Psoas muscle (tissue), 8 donors: ENCODE results near the gene PHTF1. TPM values are rescaled to one million over a fixed set of nuclear protein-coding genes. Genes with fewer than 3 reads are reported as not detected.

ENCODE experiments used
- ATAC-seq, 4 donors: fragments of 200-7000 bp; cut with Tn5 transposase; one replicate each; pipeline ENCODE4 v1.9.1; 2020; ENCODE audit warnings: moderate library complexity in 3 of 4, mild to moderate bottlenecking in 2 of 4
- DNase-seq, 2 donors: peaks; one replicate each; pipeline ENCODE4 v3.0.0-alpha.2; 2020
- H3K27ac ChIP-seq: fragments of 200-600 bp; one replicate; pipeline ENCODE4 v1.8.0; 2022
- H3K27me3 ChIP-seq, 3 donors: fragments of 200-600 bp in 1 of 3; one replicate each; pipeline versions ENCODE4 v1.6.1 to v1.8.0; 2013 to 2022; ENCODE audit warnings: low read length in 2 of 3, mild to moderate bottlenecking in 2 of 3, moderate library complexity in 1 of 3; ENCODE audit not compliant: insufficient read depth in 3 of 3
- H3K36me3 ChIP-seq, 2 donors: fragments of 200-600 bp in 1 of 2; one replicate each; pipeline versions ENCODE4 v1.6.1 to v1.8.0; 2013 to 2022; ENCODE audit warnings: low read depth in 1 of 2, mild to moderate bottlenecking in 1 of 2, moderate library complexity in 1 of 2; ENCODE audit not compliant: insufficient read depth in 1 of 2
- H3K4me1 ChIP-seq: fragments of 200-600 bp; one replicate; pipeline ENCODE4 v1.8.0; 2022
- H3K4me3 ChIP-seq: fragments of 200-600 bp; one replicate; pipeline ENCODE4 v1.8.0; 2022; ENCODE audit warnings: mild to moderate bottlenecking
- H3K9me3 ChIP-seq: fragments of 200-600 bp; one replicate; pipeline ENCODE4 v1.8.0; 2022
- CTCF ChIP-seq: fragments of 200-600 bp; IDR thresholded peaks from one replicate; pipeline ENCODE4 v1.8.0; 2022; ENCODE audit warnings: antibody characterized with exemption
- WGBS, 3 donors: extraction: QIAGEN DNeasy Blood & Tissue Kit; methylation state at CpG; one replicate each; pipeline versions ENCODE4 v1.1.6 to v1.1.7; 2013; 5-methylcytosine and 5-hydroxymethylcytosine counted together
- intact Hi-C, 2 donors: fragments of 100-400 bp; cut with DNase I; formaldehyde crosslinking; loops; one replicate each; pipeline versions ENCODE4 v1.11.0 to v1.14.2; 2022
- polyA plus RNA-seq, 3 donors: library from polyadenylated mRNA; stranded (reverse); fragments of 200-250 nt; gene quantifications; one replicate each; pipeline ENCODE4 v1.2.3, GENCODE V29; 2013
- total RNA-seq, 4 donors: library from RNA; stranded (reverse); fragmentation: NEBNext Ultra II Directional in 2 of 4; extraction: Animal tissue kit (Norgen Biotek cat#: 25700) in 2 of 4; gene quantifications; one replicate each; pipeline versions ENCODE4 v1.2.1 to v1.2.4, GENCODE V29; 2021 to 2023
- donor health status: healthy with polysubstance abuse.
- donor health status: DM: no; HTN: no; CAD: no; lungs with moderate emphysema.
- donor health status: Bipolar disorder and iron deficiency.
- donor health status: healthy.
- donor health status: DM: yes; HTN: yes; CAD: no.
- donor health status: DM: no; HTN: no; CAD: no.
- donor health status: DM: no; HTN: no; CAD: no.
- donor health status: DM: yes; HTN: yes; CAD: no.

The PHTF1 gene
- total and polyA plus RNA-seq, 7 donors, result 6.0 to 14.0 (median 9.4) TPM

- Histone ChIP-seq H3K27ac (no peak overlapping the region), H3K4me1 (peaks cover 15% of the 10 kb centered on the region), H3K36me3 (no peaks in the 10 kb centered on the region), H3K4me3 (no peak overlapping the region), H3K9me3 (no peaks in the 10 kb centered on the region), H3K27me3 (no peaks in the 10 kb centered on the region)
- TF ChIP-seq CTCF, result no peak
- intact Hi-C loops, result no loop called here
- DNase-seq, result no peak
- ATAC-seq, result no peak
- 58 to 65% (median 62%) methylated on average over 3 of the region's 3 CpGs for WGBS, 3 donors
Observed at GRCh38 chr1:113660088-113660487, 99.2 kb downstream of the PHTF1 start.

DNA sequence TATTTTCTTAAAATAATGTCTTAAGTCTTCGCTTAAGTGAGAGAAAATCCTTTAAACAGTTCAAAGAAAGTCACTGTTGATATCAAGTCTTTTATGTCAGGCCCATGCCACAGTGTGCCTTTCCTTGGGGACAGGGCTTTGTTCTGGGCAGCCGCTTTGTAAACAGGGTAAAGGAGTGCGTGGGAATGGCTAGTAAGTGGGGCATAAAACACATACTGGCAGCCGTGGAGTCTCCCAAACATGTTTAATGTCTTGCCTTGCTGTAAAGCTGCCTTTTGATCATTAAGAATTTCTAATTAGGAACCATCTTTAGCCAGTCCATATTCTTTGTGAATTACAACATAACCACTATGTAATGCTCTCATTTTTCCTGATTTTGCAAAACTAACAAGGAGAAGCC is 99.7 kb downstream of the PHTF1 start:
- no peak for ATAC-seq
- Histone ChIP-seq H3K27ac (no peak overlapping the region), H3K4me1 (peaks cover 15% of the 10 kb centered on the region), H3K4me3 (no peak overlapping the region), H3K9me3 (no peaks in the 10 kb centered on the region), H3K27me3 (no peaks in the 10 kb centered on the region), H3K36me3 (no peaks in the 10 kb centered on the region)
- no peak for DNase-seq
- 87 to 93% (median 91%) methylated on average over 4 of the region's 4 CpGs for WGBS, 3 donors
- TF ChIP-seq CTCF, result no peak
- intact Hi-C loops, result no loop called here

GRCh38 chr1:113659035-113659434 is 100.3 kb downstream of the PHTF1 start:
- H3K4me1 ChIP-seq, result peaks cover 15% of the 10 kb centered on the region
- intact Hi-C loops, result no loop called here

DNA sequence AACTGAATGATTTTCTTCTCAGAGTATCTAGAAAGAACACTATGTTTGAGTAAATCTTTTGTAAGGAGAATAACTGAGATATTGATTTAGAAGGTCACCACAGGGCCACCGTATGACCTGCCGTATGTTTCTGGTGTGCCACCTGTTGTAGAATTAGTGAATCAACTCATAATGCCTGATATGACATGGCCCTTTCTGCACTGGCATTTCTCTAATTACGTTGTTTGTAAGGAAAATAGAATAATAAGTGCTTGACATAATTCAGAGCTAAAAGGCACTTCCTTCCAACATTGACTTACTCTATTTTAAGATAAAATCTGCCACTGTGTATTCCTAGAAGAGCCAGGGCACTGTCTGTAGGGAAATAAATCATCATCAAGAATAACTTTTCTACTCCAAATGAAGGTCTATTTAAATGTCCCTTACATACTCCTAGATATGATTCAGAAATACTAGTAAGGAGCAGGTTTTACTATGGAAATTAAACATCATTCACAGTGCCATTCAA is 101.7 kb downstream of the PHTF1 start:
- ATAC-seq, result no peak
- Histone ChIP-seq H3K9me3 (no peaks in the 10 kb centered on the region), H3K4me1 (peaks cover 15% of the 10 kb centered on the region), H3K27me3 (no peaks in the 10 kb centered on the region), H3K27ac (peak overlapping the region; percentile 3), H3K4me3 (no peak overlapping the region), H3K36me3 (no peaks in the 10 kb centered on the region)
- intact Hi-C loops, result no loop called here
- no peak for TF ChIP-seq CTCF
- 46 to 60% (median 49%) methylated on average over 3 of the region's 3 CpGs for WGBS, 3 donors
- no peak for DNase-seq

More at GRCh38 chr1:113659035-113659434, 100.3 kb downstream of the PHTF1 start:
- Histone ChIP-seq H3K9me3 (no peaks in the 10 kb centered on the region), H3K4me3 (no peak overlapping the region), H3K36me3 (no peaks in the 10 kb centered on the region), H3K27ac (no peak overlapping the region), H3K27me3 (no peaks in the 10 kb centered on the region)
- no peak for TF ChIP-seq CTCF
- DNase-seq (no peak), ATAC-seq (no peak)
- 86 to 92% (median 87%) methylated on average over 9 of the region's 9 CpGs for whole genome bisulfite sequencing, 3 donors

- Histone ChIP-seq H3K4me3 (no peak overlapping the region), H3K27ac (peak overlapping the region; percentile 3), H3K27me3 (no peaks in the 10 kb centered on the region), H3K4me1 (peaks cover 15% of the 10 kb centered on the region), H3K36me3 (no peaks in the 10 kb centered on the region), H3K9me3 (no peaks in the 10 kb centered on the region)
- WGBS, 3 donors, result 50 to 54% (median 51%) methylated on average over 3 of the region's 3 CpGs
- intact Hi-C loops, result no loop called here
- DNase-seq (no peak), ATAC-seq (peak in 3 of 4 donors; percentile 52 to 80 (median 68))
- no peak for TF ChIP-seq CTCF
Observed at GRCh38 chr1:113657126-113657525, 102.2 kb downstream of the PHTF1 start.
